A673 (cell line): ENCODE data around the gene AP3S2.

Experiments used
- CTCF ChIP-seq: fragments of 300-800, 200-600 bp; sonication (generic); conservative IDR thresholded peaks from 2 replicates; pipeline ENCODE4 v1.5.1; 2017; ENCODE audit warnings: low read depth, mild to moderate bottlenecking, antibody characterized with exemption, low read length, moderate library complexity, mixed read lengths
- EZH2 ChIP-seq: fragments of 200-600 bp; sonication (generic); IDR thresholded peaks from 2 replicates; pipeline ENCODE4 v1.6.1; 2017; ENCODE audit warnings: borderline replicate concordance, low read depth, mild to moderate bottlenecking, mixed read lengths, antibody characterized with exemption, low read length; ENCODE audit not compliant: poor library complexity, severe bottlenecking

DNA sequence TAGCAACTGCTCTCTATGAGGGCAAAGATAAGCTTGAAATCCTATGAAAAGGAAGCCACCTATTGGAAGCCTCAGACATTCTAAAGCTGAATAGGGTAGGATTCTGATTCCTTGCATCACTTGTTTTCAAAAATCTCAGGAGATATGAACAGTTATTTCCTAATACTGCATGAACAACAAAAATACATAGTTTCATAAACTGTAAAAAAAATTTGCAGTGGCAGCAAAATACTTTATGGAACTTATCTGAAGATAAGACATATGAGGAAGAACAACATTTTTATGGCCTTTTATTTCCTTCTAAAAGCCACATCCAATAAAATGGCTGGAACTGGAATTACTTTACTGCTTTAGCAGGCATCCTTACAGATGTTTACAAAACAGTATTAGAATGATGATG, 29.9 kb downstream of the AP3S2 start:
- TF ChIP-seq CTCF: no peak
- TF ChIP-seq EZH2: no peak
